HG02840 (cell line): ENCODE measurements around the gene EPSTI1.
A peak's percentile ranks its signal among the peaks of the same experiment; 100 is the strongest.

ENCODE experiments used
- ATAC-seq: cut with Tn5 transposase; IDR thresholded peaks from one replicate; pipeline ENCODE4 v1.9.1; 2021; ENCODE audit warnings: mild to moderate bottlenecking, moderate library complexity, moderate number of reproducible peaks; ENCODE audit not compliant: unreplicated experiment, low FRiP score

EPSTI1 gene, protein sequence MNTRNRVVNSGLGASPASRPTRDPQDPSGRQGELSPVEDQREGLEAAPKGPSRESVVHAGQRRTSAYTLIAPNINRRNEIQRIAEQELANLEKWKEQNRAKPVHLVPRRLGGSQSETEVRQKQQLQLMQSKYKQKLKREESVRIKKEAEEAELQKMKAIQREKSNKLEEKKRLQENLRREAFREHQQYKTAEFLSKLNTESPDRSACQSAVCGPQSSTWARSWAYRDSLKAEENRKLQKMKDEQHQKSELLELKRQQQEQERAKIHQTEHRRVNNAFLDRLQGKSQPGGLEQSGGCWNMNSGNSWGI

DNA sequence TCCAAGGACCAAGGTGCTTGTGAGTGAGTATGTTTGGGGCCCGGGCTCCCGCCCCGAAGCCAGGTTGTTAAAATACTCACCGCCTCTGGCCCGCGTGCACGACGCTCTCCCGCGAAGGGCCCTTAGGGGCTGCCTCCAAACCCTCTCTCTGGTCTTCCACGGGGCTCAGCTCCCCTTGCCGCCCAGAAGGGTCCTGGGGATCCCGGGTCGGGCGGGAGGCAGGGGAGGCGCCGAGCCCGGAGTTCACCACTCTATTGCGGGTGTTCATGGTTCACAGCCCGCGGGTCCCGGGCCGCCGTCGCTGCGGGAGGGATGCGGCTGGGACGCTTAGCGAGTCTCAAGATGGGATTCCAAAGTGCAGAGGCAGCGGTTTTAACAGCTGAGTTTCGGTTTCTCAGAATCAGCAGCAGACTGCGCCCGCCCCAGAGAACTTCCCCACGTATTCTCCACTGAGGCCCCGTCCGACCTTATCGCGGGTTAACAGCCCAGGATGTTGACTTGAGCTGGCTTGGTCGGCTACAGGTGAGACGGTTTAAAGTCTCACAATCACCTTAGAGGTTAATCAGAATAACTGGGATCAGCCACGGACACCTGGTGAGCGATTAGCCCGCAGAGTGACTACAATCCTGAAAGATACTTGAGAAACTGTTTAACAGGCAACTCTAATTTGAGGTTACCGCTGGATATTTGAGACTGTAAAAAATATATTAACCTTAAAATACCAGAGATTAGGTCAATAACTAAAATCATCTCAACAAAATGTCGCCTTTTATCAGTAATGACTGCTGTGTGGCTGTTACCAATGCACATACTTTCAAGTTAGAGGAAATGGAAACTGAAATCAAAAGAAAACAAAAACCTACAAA lies at the start of gene EPSTI1:
EPSTI1 (minus strand) TSS at position 344 of the 866 bp plus-strand sequence; CDS start at position 268, 76 bp downstream.
- peak; percentile 73 for ATAC-seq

DNA sequence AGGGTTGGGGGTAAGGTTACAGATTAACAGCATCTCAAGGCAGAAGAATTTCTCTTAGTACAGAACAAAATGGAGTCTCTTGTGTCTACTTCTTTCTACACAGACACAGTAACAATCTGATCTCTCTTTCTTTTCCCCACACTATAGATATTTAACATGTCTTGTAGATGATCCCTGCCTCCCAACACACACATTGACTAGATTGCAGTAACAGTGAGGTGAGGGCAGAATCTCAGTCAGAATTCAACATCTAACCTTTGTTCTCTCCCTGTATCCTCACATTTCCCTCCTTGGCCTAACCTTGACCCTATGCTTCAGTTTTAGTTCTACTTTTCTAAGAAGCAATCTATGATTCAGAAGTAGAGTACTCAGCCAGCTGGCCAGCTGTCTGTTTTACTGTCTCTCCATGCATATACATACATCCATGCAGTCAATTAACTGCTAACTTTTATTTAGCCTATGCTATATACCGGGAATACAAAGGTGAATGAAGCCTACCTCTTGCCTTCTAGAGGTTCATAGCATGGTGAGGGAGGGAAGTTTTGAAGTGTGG lies 49.4 kb upstream of the EPSTI1 start:
- ATAC-seq = peak; percentile 63

DNA sequence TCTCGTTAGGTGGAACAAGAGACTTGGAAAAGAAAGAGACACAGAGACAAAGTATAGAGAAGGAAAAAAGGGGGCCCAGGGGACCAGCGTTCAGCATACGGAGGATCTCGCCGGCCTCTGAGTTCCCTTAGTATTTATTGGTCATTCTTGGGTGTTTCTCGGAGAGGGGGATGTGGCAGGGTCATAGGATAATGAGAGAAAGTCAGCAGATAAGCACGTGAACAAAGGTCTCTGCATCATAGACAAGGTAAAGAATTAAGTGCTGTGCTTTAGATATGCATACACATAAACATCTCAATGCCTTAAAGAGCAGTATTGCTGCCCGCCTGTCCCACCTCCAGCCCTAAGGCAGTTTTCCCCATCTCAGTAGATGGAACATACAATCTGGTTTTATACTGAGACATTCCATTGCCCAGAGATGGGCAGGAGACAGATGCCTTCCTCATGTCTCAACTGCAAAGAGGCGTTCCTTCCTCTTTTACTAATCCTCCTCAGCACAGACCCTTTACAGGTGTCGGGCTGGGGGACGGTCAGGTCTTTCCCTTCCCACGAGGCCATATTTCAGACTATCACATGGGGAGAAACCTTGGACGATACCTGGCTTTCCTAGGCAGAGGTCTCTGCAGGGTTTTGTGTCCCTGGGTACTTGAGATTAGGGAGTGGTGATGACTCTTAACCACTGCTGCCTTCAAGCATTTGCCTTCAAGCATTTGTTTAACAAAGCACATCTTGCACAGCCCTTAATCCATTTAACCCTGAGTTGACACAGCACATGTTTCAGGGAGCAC lies 48.7 kb upstream of the EPSTI1 start:
- peak; percentile 4 for ATAC-seq

DNA sequence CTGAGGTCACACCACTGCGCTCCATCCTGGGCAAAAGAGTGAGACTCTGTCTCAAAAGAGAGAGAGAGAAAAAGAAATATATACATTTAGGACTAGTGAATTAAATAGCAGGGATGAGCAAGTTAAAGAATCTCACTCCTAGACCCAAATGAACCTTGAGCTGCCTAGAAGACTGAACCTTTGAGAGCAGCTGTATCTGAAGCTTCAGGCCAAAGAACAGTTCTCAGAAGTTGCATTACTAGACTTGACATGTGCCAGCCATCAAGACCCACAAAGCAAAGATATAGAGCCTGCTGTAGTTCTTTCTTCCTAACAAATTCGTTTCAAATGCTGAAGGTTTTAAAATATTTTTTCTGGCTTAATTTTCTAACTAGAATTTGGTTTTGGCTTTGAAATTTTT lies 47.9 kb upstream of the EPSTI1 start:
- ATAC-seq = no peak

DNA sequence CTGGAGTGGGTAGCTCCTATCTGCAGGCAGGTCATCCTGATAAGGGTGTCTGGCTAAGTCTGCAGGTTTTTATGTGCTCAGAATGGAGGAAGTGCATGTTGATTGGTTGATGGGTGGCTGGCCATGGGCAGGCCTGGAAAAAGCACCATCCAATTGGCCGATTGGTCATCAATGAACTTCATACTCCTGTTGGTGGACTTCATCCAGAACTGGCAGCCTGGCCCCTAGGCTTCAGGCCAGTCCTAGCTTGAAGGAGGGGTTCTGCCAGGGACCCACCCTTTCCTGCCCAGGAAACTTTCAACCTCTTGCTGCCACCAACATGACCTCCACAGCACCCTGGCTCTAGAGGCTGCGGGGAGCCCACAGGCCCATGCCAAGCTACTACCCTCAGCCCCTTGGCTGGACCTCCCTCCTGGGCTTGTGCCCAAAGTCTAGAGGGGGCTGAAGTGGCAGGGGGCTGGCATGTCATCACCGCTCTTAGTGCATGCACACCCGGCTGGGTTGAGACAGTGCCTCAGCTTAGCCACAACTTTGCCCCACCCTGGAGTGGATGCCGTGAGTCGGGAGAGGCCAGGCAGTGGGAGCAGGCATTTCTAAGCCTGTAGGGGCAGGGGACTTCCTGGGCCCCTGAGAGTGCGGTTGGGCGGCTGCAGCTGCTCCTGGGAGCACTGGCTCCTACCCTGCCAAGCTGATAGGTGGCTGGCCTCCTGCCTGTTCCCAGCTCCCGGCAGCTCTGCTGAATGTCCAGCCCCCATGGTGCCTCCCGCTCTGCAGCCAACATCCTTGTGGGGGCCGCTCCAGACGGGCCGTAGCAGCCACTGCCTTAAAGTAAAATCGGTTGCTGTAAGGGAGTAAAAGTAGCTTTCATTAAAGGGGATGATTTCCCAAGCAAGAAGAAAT lies 44.6 kb upstream of the EPSTI1 start:
- ATAC-seq = no peak

DNA sequence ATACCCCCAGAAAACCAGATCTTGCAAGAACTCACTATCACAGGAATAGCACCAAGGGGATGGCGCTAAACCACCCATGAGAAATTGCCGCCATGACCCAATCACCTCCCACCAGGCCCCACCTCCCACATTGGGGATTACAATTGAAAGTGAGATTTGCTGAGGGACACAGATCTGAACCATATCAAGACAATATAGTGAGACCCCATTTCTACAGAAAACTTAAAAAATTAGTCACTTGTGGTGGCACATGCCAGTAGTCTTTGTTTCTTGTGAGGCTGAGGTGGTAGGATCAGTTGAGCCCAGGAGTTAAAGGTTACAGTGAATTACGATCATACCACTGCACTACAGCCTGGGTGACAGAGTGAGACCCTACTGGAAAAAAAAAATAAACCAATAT lies 41.0 kb upstream of the EPSTI1 start:
- ATAC-seq = no peak

DNA sequence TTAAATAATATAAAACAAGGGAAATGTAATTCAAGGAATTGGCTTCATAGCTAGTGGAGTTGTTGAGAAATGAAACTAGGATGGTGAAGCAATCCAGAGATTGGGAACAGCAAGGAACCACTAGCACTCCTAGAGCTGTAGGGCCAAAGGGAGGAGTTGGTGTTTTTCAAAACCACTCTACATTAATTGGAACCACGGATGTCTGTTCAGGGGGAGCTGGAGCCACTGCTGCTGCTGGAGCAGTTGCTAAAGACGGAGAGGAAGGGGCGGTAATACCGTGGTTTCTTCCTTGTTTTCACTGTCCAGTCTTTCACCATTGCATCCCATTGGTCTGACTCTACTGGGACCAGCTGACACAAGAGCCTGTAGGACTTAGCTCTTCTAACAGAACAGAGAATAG lies 39.8 kb upstream of the EPSTI1 start:
- ATAC-seq = no peak

DNA sequence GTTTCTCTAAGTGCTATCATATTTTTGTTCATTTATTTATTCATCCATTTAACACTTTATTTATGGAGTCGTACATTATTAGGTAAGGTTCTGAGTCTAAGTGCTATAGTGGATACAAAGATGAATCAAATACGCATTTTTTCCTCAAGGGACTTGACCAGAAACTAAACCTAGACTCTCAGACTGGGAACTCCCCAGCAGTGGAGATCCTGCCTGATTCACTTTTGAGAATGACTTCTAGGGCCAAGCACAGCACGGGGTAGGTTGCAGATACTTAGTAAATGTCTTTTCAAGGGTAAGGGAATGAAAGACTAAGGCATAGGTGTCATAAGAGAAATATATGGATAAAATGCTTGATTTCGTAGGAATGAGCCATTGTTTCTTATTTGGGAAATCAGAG lies 38.5 kb upstream of the EPSTI1 start:
- ATAC-seq = no peak

DNA sequence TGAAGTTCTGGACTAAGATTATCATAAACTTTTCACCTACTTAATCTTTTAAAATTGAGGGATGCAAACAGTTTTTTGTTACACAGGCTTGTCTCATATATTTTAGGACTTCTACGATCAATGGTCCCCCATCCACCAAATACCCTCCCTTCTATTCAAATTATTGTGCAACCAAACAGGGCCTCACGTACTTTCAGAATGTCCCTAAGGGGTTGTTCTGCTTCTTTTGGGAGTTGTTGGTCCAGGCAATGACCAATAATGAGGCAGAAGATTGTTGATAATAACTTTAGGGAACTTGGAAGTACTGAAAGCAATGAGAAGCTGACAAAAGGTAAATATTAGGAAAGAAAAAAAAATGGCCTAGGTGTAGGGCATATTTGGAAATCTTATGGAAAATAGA lies 34.2 kb upstream of the EPSTI1 start:
- ATAC-seq = no peak

DNA sequence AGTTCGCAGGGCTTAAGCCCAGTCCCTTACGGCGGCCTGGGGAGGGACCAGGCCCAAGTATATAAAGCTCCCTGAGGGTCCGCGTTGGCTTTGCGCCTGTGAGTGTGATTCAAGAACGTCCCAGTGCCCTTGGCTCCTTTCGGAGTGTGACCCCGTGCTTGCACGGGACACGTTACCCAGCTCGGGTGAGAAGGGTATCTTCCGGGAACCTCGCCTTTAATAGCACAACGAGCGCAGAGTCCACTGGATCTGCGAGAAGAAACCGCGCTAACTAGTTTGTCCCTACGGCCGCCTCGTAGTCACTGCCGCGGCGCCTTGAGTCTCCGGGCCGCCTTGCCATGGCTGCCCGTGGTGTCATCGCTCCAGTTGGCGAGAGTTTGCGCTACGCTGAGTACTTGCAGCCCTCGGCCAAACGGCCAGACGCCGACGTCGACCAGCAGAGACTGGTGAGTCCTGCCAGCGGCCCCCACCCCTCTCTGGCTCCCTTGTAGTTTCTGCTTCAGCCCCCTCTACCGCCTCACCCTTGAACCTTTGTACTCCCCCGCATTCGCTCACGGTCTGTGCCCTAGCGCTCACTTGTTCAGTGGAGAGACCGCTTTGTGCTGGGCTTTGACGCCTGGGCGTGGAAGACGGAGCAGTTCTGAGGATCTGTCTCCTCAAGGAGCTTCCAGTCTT lies 31.4 kb upstream of the EPSTI1 start, which contains the start of gene DNAJC15:
DNAJC15 (plus strand) TSS at position 298 of the 675 bp plus-strand sequence; CDS start at position 339, 41 bp downstream.
- peak; percentile 78 for ATAC-seq

DNA sequence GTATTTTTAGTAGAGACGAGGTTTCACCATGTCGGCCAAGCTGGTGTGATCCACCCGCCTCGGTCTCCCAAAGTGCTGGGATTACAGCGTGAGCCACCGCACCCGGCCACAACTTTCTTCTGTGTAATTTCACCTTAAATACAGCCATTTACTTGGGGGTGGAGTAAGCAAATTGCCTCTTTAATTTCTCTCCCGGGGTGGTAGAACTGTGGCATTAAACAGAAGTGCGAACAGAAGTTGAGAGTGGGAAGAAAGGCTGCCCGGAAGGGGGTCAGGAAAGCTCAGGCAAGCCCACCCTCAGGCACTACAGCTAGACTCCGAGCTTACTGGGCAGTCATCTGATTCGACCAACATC lies 30.9 kb upstream of the EPSTI1 start:
- no peak for ATAC-seq

DNA sequence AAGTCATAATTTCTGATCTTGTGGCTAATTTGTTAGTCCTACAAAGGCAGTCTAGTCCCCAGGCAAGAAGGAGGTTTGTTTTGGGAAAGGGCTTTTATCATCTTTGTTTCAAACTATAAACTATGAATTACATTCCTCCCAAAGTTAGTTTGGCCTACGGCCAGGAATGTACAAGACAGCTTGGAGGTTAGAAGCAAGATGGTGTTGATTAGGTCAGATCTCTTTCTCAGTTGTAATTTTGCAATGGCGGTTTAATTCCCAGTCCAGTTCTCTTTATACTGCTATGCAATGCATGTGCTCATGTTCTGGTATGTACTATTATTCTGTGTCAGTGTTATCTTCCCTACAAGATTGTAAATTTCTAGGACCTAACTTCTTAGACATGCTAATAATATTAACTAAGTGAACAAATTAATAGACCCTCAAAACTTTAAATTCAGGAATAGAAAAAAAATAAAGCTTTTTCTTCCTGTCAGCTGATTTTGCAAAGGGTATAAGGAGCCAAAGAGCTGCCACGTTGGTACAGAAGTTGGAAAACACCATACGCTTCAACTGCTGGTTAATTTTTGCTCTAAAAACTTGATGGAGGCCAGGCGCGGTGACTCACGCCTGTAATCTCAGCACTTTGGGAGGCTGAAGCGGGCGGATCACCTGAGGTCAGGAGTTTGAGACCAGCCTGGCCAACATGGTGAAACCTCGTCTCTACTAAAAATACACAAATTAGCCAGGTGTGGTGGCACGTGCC lies 30.1 kb upstream of the EPSTI1 start:
- ATAC-seq = no peak

DNA sequence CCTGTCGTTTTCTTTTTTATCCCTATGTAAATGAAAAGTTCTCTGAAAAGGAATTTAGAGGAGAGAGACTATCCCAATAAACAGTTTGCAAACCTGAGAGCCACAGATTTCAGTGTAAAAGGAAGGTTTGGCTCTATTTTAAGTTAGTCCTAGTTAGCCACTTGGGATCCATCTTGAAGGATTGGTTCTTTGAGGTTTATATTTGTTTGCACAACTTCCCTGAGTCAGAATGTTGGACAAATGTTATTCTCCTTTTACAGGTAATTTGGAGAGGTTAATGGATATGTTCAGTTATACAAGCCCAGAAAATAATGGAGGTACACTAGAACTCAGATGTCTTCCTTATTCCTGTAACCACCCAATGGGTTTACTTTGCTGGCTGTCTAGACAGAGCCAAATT lies 28.8 kb upstream of the EPSTI1 start:
- no peak for ATAC-seq

DNA sequence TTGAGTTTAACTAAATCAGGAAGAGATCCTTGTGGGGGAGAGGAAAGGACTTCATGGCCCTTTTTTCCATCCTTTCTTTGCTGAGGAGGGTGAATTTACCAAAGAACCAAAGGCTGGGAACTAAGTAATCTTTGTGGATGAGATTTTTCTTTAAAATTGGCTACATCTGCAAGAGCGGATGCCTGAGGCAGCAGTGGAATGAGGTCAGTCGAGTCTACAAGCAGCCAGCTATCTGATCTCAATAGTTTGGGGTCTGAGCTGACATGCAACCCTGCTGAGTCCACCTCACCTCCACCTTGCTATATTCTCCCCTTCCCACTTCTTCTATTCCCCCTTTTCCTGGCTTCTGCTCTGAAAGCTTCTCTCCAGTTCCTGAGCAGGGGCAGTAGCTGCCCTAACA lies 27.8 kb upstream of the EPSTI1 start:
- ATAC-seq = no peak

DNA sequence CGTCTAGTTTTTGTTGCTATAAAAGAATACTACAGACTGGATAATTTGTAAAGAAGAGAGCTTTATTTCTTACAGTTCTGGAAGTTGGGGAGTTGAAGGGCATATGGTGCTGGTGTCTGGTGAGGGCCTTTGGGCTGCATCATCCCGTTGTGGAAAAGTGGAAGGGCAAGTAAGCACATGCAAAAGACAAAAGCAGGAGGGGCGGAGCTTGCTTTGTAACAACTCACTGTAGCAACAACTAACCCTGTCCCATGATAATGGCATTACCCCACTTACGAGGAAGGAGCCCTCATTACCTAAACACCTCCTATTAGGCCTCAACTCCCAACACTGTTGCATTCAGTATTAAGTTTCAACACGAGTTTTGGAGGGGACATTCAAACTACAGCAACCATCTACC lies 24.2 kb upstream of the EPSTI1 start:
- no peak for ATAC-seq

DNA sequence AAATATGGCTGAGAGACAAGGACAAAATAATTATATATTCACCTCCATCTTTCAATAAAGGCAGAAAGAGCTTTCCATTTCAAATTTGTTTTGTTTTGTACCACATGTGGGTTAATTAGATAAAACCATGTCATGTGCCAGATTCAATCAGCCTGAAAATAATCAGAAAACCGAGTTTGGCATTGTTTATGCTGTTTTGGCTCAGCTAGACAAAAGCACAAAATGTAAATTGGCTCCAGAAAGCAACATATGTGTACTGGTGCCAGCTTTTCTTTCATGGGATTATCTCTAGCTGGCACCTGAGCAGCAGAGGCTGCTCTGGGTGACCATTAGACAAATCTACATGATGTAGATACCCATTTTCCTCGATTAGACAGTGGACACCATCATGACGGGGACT lies 22.1 kb upstream of the EPSTI1 start:
- no peak for ATAC-seq

DNA sequence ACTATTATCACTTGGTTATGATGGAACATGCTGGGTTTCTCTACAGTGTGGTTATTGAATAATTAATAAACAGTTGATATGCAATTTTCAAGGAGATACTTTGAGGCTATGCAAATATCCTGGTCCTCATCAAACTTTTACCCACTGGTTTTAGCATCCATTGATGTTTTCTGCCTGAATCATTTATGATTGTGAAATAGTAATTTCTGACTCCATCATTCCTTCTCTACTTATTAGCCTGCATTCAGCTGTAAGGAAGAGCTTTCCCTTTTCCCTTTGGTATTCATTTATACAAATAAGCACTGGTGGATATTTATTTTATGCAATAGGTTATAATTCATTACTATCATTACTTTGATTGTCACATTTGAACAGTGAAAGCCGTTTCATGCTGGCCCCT lies 17.5 kb upstream of the EPSTI1 start:
- ATAC-seq = no peak

DNA sequence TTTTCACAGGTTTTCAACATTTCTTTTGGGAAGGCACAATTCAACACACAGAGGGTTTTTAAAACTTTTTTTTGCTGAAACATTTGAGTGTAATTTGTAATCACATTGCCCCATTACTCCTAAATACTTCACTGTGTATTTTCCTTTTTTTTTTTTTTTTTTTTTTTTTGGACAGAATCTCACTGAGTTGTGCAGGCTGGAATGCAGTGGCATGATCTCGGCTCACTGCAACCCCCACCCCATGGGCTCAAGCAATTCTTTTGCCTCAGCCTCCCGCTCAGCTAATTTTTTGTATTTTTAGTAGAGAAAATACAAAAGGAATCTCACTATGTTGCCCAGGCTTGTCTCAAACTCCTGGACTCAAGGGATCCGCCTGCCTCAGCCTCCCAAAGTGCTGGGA lies 16.6 kb upstream of the EPSTI1 start:
- no peak for ATAC-seq
